ENCODE measurements around the gene CADM2.
"Not testable (repeated sequence)": the region's sequence is repeated elsewhere in the genome, so short reads cannot be mapped to it uniquely, and the experiment has no call there.

CADM2 gene

DNA sequence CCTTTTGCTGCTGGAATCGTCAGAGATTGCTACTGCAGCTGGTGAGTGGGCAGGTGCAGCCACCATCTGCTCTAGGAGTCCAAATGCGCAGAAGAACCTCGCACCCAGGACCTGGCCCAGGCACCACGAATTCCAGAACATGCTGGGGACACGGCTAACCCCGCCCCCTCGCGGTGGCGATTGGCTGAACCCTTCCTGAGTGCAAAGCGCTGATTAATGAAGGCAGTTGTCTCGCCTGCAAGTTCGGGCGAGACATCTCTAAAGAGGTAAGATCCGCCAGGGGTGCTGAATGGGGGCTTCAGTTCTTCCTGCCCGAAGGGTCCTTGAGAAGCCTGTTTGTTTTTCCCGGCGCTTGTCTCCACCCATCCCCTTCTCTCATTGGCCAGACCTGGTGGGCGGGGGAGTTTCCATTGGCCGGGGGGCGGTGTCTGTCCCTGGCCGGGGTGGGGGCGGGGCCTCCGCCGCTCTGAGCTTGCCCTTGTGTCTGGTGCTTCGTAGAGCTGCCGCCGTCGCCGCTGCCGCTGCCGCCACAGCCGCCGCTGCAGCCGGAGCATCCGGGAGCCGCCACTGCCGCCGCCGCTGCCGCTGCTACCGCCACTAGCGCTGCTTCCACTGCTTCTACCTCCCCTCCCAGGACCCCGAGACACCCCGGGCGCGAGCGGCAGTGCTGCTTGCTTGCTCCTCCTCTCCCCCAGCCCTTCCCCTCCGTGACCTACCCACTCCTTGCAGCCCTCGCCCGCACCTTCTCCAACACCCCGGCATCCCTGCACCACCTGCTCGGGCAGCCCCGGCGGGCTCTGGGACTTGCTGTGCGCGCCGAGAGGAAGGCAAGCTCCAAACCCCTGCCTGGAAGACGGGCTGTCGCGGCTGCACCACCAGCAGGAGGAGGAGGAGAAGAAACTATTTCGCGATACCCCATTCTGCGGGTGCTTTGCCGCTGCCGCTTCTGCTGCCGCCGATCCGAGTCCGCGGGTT, at the start of gene CADM2:
Gene CADM2, plus strand, starts transcription at position 495 of the 975 bp plus-strand sequence.
- peak; percentile 55 for FAIRE-seq
- DNase-seq (ENCODE audit: low spot score), result peak; percentile 95

DNA sequence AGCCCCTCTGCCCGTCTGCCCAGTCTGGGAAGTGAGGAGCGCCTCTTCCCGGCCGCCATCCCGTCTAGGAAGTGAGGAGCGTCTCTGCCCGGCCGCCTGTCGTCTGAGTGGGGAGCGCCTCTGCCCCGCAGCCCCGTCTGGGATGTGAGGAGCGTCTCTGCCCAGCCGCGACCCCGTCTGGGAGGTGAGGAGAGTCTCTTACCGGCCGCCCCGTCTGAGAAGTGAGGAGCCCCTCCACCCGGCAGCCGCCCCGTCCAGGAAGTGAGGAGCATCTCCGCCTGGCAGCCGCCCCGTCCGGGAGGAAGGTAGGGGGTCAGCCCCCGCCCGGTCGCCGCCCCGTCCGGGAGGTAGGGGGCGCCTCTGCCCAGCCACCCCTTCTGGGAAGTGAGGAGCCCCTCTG, 40.2 kb upstream of the CADM2 start:
- not testable (repeated sequence) for FAIRE-seq; DNase-seq (ENCODE audit: low spot score)

DNA sequence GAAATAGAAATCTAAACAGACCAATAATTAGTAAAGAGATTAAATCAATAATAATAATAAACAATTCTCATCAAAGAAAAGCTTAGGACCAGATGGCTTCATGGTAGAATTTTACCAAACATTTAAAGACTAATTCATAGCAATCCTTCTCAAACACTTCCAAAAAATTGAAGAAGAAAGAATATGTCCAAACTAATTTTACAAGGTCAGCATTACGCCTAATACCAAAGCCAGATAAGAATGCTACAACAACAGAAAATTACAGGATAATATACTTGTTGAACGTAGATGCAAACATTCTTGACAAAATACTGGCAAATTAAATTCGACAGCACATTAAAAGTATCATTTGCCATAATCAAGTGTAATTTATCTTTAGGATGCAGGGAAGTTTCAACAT, 36.1 kb upstream of the CADM2 start:
- no peak for FAIRE-seq

DNA sequence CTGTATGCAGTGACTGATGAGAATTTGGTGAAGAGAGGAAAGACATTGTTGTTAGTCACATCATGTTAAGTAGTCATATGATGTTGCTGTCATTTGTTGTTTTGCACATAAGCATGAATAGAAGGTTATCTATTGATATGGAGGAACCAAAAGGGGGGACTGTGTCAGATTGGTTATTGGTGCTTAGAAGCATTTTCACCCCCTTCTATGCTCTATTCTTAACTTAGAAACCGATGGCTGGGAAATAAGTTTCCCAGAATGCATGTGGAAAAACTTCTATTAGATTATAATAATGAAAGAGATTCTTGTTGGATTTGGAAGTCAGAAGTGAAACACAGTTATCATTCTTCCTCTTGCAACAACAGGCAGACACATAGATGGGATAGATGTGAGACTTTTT, 33.2 kb upstream of the CADM2 start:
- no peak for DNase-seq (ENCODE audit: low spot score)
- FAIRE-seq, result peak; percentile 50

More for the DNA sequence above, 36.1 kb upstream of the CADM2 start:
- no peak for DNase-seq (ENCODE audit: low spot score)

DNA sequence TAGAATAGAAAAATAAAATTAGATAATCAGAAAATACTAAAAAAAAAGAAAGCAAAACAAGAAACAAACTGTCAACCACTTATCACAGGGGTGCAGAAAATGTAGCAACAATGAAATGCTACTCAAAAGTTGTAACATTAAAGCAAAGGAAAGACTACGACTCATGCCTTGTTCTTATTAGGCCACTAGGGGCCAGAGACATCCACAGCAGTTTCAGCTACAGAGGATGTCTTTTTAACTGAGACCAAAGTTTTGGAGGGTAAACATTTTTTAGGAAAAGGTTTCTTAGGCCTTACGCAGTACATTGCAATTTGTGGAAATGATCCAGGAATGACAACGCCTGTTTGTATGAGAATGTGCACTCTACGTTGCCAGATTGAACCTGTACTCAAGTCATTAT, 15.4 kb upstream of the CADM2 start:
- DNase-seq (ENCODE audit: low spot score) (no peak), FAIRE-seq (no peak)

DNA sequence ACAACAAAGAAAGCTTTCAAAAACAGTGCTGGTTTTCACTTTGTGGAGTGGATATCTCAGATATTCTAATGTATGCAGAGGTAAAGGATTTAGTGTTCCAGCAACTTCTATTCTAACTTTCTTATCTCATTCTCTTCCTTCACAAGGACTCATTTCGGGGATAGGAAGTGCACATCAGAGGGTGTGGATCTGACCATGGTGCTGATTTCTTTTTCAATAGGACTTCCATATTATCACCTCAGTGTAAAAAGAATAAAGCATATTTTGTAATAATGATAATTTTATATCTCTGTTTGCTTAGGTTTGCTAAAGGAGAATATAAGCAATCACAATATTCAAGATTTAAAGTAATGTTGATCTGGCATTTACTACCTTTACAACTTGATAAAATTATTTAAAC, 12.5 kb upstream of the CADM2 start:
- peak; percentile 6 for DNase-seq (ENCODE audit: low spot score)
- no peak for FAIRE-seq

DNA sequence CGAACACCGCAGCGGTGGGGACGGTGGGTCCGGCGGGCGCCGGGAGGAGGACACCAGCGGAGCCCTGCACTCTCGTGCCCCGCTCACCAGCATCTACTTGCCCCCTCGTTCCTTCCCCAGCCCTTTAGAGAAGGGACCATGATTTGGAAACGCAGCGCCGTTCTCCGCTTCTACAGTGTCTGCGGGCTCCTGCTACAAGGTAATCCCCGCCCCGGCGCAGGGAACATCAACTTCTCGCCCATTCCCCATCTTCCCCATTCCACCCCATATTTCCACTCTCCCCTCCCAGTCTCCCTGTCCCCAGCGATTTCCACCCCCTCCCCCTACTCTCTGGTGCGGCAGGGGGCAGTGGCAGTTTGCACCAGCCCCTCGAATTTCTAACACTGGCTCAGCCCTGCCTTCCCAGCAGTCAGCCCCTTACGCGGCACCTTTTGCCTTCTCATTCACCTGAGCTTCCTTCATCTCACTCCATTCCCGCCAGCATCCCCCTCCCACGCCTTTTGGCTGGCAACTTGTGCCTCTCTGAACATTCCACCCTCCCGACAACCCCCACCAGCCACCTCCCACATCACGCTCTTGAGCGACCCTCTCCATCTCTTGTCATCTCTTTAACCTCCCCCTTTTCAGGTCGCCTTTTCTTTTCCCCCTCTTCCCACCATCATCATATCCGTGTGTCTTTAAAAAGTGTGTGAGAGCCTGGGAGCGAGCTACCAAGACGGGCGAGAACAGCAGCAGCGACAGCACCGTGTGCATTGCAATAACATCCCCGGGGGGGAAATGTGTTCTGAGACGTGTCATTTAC, 882 bp downstream of the CADM2 start:
- FAIRE-seq (no peak), DNase-seq (ENCODE audit: low spot score) (peak; percentile 11)

DNA sequence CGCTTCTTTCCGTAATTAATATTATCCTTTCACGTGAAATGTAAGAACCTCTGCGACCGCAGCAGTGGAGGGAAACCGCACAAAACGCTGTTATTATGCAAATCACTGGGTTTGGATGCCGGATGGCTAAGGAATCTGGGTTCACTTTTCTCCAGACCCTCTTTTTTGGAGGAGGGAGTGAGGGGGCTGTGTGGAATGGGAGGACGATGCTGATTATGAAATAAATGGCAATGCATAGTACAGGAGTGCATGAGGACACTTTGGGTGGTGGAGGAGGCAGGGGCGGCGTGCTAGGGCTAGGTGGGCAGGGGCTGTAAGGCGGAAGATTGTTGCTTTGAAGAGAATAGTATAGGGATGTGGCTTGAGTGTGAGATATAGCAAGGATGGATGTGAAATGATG, 1.8 kb downstream of the CADM2 start:
- DNase-seq (ENCODE audit: low spot score) (no peak), FAIRE-seq (no peak)

DNA sequence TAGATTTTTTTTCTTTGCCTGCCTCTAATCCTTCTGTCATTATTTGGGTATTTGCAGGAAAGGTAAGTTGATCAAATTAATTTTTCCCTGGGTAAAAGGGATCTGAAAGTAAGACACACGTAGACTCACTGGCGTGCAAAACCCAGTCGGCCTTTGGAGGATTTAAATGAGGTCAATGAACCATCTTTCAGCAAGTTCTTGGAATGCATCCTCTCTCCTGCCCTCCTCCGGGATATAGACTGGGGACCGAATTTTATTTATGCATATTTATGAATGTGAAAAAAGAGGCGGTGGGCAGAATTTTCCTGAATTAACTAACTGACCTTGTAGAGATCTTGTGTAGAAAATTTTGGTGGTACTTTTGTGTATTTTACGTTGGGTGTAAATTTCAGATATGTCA, 2.2 kb downstream of the CADM2 start:
- FAIRE-seq, result no peak

DNA sequence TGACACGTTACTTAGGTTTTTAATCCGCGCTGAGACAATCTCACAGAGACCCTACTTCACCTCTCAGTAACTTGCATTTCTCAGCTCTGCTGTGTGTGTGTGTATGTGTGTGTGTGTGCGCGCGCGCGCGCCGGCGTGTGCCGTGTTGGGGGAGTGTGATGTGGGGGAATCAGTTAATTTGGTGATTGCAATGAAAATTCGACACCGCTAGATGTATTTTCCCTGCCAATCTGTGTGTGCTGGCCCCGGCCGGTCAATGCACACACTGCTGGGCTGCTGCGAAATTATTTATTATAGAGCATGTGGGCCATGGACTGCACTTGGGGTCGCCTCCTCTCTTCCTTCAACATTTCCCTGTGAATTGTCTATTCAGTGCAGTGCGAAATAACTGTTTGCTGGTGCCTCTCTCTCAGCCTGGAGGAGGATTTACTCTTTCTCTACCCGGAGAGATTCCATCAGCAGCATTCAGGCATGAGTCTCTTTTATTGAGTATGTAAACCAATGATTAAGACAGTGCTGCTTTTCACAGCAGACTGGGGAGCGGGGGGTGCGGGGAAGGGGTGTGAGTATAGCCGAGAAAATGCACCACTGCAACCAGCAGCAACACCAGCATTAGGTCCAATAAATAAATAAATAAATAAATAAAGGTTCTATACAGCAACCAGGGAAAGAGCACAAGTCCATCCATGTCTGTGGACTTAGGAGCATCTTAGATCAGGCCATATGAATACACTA, 2.9 kb downstream of the CADM2 start:
- DNase-seq (ENCODE audit: low spot score) (no peak), FAIRE-seq (no peak)

More for the DNA sequence above, 2.2 kb downstream of the CADM2 start:
- DNase-seq (ENCODE audit: low spot score), result no peak

DNA sequence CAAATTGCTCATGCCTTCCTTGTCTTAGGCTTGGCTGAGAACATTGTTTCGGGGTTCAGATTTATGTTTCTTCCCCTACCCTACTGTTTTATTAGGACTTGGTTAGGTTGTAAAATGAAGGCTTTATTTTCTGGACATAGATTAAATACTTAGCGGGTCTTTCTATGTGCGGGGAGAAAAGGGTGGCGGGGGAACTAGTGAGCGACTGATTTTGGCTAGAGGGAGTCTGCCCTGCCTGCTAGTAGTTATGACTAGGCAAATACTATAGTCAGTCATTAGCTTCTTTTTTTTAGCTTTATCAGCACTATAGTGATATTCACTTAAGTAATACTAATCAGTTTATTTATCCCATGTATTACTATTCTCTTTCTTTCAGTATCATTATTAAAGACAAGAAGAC, 3.6 kb downstream of the CADM2 start:
- DNase-seq (ENCODE audit: low spot score), result no peak
- no peak for FAIRE-seq

DNA sequence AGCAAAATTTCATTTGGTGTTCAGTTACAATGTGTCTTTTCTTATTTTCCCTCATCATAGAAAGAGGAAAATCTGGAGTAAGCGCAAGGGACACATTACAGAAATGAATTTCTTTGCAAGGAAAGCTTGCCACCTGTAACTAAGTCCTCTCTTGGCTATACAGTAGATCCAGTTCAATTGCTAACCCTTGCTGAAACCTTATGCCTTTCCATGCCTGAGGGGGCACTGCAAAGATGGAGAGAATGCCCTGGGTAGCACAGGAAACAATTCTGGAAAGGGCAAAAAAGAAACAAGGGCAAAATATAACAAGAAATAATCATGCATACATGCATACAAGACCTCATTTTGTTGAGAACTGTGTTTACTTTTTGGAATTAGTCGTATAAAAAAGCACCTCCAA, 4.3 kb downstream of the CADM2 start:
- FAIRE-seq (no peak), DNase-seq (ENCODE audit: low spot score) (no peak)

DNA sequence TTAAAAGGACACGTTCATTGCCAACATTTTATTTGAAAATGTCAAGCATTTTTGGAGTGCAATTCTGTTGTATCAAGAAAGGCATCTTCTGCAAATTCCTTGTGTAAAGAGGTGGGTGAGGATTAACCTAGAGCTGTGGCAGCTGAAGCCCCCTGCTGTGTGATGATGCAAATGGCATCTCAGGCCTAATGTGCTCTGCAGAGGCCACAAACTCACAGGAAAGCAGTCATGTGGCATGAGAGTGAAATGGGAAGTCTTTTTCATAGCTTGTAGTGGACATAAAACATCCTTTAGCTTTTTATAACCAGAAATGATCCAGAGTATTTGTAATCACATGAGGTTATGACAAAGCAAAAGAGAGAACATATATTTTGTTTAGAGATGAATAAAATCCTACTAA, 6.4 kb downstream of the CADM2 start:
- peak; percentile 24 for DNase-seq (ENCODE audit: low spot score)
- no peak for FAIRE-seq

DNA sequence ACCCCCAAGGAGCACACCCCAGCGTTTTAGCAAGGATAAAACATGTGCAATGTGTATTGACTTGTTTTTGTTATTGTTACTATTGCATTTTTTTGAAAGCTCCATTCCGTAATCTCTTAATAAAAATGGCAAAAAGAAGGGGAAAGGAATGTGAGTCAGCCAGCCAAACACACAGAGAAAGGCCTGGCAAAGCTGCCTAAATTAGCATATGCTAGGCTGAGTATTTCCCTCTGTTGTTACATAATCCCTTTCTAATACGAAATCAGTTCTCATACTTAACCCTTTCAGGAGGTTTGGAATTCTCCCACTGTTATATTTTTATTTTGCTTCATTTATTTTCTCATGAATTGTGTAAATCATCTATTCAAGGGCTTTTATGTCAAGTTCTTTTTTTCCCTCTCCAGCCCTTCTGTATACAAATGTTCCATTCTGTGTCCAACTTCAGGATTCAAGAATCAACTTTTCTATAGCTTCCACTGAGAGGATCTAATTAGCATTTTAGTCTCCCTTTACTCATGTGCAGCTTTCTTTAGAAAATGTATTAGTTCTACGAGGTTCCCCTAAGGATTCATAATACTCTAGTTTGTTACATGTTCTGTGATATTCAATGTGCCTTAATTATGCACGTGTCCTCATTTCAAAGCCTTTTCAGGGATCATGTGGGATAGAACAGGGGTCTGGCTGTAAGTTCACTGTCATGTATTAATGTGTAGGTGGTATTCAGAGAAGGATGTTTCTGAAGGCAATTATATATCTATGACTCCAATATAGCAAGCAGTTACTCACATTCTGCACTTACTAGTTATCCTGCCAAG, 9.2 kb downstream of the CADM2 start:
- no peak for FAIRE-seq
- DNase-seq (ENCODE audit: low spot score), result no peak

DNA sequence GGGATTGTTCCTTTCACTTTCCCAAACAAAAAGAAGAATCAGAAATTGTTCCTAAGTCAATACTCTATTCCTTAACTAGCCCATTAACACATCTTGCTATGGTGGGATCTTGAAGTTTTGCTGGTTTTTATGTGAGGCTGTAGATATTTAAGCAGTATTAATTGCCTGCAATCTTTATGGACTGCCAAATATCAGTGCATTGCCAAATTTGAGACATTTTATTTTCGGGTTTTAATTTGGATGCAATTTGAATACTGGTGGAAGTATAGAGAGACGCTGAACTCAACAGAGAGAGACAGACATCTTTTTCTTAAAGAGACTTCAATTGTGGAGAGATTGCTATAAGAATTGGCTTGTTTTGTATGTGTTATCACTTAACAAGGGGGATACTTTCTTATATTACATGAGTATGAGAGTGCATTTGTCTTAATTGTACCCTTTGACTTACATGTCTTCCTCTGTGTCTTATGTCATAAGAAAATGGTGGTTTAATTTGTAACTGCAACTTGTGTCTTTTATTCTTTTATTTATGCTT, 10.0 kb downstream of the CADM2 start:
- DNase-seq (ENCODE audit: low spot score), result no peak
- no peak for FAIRE-seq

DNA sequence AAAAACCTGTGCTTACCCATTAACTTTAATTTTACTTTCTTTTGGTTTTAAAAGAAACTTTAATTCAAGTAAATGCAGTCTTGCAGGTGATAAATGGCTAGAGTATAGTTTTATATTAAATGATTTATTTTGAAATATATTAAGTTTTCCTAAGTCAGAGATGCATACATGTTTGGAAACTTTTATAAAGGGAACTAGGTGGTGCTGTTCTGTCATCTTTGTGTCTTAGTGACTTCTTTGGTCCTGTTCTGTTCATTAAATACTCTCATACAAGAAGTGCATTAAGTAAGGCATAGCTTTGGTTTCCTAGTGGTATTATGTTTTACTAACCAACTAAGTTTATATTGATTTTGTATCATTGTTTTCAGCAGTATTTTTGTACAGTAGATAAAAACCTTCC, 15.6 kb downstream of the CADM2 start:
- FAIRE-seq (no peak), DNase-seq (ENCODE audit: low spot score) (no peak)

DNA sequence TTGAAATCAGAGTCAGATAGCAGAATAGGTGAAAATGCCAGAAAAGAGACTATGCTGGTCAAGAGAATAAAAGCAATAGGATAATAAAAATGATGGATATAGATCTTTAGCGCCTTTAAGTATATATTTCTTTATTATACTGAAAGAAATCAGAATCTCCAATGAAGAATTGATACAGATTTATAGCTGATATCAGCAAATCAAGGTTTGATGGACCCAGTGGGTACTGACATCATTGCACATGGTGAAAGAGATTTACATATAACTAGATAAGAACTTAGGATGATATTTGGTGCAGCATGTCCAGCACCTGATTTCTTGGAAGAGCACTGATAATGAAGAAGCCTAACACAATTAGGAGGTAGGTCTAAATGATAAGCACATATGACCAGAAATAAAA, 18.2 kb downstream of the CADM2 start:
- DNase-seq (ENCODE audit: low spot score) (no peak), FAIRE-seq (no peak)

DNA sequence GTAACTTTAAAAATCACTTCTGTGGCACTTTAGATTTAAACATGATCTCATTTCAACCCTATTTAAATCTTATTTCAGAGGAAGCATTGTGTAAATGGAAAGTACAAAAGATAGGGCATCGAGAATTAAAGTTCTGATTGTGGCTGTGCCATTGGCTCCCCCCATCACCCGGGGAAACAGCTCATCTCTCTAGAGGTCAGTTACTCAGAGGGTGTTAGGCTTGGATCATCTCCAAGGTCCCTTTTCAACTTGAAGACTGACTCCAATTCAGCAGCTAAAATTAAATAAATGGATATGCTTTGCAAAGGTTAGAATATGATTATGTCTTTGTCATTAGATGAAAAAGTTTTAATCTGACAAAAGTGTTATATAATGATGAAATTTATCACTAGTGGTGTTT, 20.1 kb downstream of the CADM2 start:
- no peak for FAIRE-seq

DNA sequence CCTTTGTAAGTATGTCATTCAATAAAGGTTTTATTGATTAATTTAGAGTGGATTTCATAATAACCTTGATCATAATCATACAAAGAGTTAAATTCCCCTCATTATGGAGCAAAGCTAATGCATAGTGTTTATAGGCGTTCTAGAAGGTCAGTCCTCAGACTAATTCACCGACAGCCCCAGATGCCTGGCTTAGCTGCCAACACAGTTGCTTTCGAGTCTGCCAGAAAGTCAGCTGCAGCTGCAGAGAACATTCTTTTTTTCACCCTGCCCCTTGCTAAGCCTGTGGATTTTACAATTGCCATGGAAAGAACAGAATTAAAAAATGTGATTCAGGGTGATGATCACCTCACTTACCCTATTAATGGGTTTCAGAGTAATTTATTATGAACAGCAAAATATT, 21.2 kb downstream of the CADM2 start:
- no peak for DNase-seq (ENCODE audit: low spot score)
- no peak for FAIRE-seq

More for the DNA sequence above, 20.1 kb downstream of the CADM2 start:
- DNase-seq (ENCODE audit: low spot score), result no peak

DNA sequence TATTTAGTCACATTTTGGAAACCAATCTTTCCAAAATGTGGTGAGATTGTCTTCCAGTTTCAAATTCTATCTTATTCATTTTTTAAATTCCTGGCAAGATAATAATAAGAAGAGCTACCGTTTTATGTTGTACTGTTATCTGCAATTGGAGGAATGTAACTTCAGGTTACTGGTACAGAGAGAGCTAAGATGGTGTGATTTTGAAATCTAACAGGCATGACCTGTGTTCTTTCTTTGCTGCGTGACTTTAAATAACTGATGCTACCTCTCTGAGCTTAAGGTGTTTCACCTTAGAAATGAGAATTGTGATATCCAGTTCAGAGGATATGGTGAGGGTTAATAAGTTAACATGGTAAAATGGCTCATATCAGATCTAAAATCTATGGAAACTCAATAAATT, 21.7 kb downstream of the CADM2 start:
- FAIRE-seq, result no peak
- DNase-seq (ENCODE audit: low spot score), result no peak
